Measurements from ENCODE around the gene NBEAL1. TPM values are rescaled to one million over a fixed set of nuclear protein-coding genes. Genes with fewer than 3 reads are reported as not detected.

Gene NBEAL1
- polyA plus RNA-seq, 1 donor (not counting 4 experiments of a cell fraction or from before 2014, with no cell fraction given) = 14.7 TPM

- Histone ChIP-seq H3K27ac (ENCODE audit: control insufficient read depth, insufficient read depth, low read length) (no peak overlapping the region), H3K9me1 (ENCODE audit: control insufficient read depth, extremely low read depth, insufficient read depth, low read length) (no peaks in the 10 kb centered on the region), H3K4me2 (ENCODE audit: control insufficient read depth, extremely low read depth, insufficient read depth, low read depth, low read length) (no peak overlapping the region), H4K20me1 (ENCODE audit: control insufficient read depth, extremely low read depth, insufficient read depth, low read length) (no peaks in the 10 kb centered on the region), H3K36me3 (ENCODE audit: control insufficient read depth in 2 of 2, extremely low read depth in 1 of 2, insufficient read depth in 2 of 2, low read length in 2 of 2) (no peaks in the 10 kb centered on the region), H3K9ac (ENCODE audit: control insufficient read depth, extremely low read depth, insufficient read depth, low read length) (no peak overlapping the region), H3K27me3 (ENCODE audit: control insufficient read depth, extremely low read depth, insufficient read depth, low read length) (no peaks in the 10 kb centered on the region), H2AFZ (ENCODE audit: control insufficient read depth, low read length) (no peak overlapping the region), H3K4me1 (ENCODE audit: control insufficient read depth, extremely low read depth, insufficient read depth, low read length) (peaks cover 4% of the 10 kb centered on the region), H3K4me3 (ENCODE audit: control insufficient read depth in 2 of 3, extremely low read depth in 1 of 3, insufficient read depth in 2 of 3, low read depth in 1 of 3, low read length in 3 of 3) (no peak overlapping the region), H3K9me3 (ENCODE audit: control insufficient read depth, low read depth, low read length) (no peaks in the 10 kb centered on the region), H3K79me2 (ENCODE audit: control insufficient read depth, insufficient read depth, low read length) (peaks cover 48% of the 10 kb centered on the region)
- dilution Hi-C loops (cut with MboI; ENCODE audit: extremely low pct_ligation_motif_present, low sequenced_read_pairs) = loop anchor here (10.0 kb wide), 1 partner anchor 64 kb away; no protein-coding TSS in a partner anchor
- TF ChIP-seq, protein P1, sequence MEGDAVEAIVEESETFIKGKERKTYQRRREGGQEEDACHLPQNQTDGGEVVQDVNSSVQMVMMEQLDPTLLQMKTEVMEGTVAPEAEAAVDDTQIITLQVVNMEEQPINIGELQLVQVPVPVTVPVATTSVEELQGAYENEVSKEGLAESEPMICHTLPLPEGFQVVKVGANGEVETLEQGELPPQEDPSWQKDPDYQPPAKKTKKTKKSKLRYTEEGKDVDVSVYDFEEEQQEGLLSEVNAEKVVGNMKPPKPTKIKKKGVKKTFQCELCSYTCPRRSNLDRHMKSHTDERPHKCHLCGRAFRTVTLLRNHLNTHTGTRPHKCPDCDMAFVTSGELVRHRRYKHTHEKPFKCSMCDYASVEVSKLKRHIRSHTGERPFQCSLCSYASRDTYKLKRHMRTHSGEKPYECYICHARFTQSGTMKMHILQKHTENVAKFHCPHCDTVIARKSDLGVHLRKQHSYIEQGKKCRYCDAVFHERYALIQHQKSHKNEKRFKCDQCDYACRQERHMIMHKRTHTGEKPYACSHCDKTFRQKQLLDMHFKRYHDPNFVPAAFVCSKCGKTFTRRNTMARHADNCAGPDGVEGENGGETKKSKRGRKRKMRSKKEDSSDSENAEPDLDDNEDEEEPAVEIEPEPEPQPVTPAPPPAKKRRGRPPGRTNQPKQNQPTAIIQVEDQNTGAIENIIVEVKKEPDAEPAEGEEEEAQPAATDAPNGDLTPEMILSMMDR (optimal IDR thresholded peaks at IDR 0.05 in 1 of 3, IDR thresholded peaks at IDR 0.05 in 1 of 3, conservative IDR thresholded peaks at IDR 0.05 in 1 of 3; ENCODE audit: extremely low read depth in 1 of 3, insufficient read depth in 2 of 3, low read length in 3 of 3) = no peak
- TF ChIP-seq EZH2 (IDR thresholded peaks at IDR 0.05; ENCODE audit: low read length) = no peak
- no peak for DNase-seq (ENCODE audit: low read depth, low spot score)
- FAIRE-seq = no peak
Measured at GRCh38 chr2:203030545-203030944, 15.9 kb downstream of the NBEAL1 start.

DNA sequence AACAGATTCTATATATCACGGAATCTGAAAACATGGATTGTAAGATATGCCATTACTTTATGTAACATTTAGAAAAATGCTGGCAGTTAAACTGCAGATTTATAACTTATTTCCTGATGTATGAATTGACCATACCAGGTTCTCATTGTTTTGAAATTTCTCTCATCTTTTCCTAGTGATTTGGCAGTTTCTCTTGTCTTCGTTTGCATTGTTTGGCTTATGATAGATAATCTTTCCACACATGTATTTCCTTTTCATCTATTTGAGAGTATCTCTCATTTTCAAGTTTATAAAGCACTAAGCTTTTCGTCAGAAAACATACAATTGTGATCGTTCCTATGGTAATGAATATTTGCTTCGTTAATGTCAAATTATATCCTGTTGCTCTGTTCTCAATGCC is 16.3 kb downstream of the NBEAL1 start:
- no peak overlapping the region for H3K9ac ChIP-seq (ENCODE audit: control insufficient read depth, extremely low read depth, insufficient read depth, low read length)
- H3K79me2 ChIP-seq (ENCODE audit: control insufficient read depth, insufficient read depth, low read length) = peaks cover 51% of the 10 kb centered on the region
- no peak overlapping the region for H2AFZ ChIP-seq (ENCODE audit: control insufficient read depth, low read length)
- H3K36me3 ChIP-seq (ENCODE audit: control insufficient read depth in 2 of 2, extremely low read depth in 1 of 2, insufficient read depth in 2 of 2, low read length in 2 of 2) = no peaks in the 10 kb centered on the region
- H3K4me2 ChIP-seq (ENCODE audit: control insufficient read depth, extremely low read depth, insufficient read depth, low read depth, low read length) = no peak overlapping the region
- no peak overlapping the region for H3K27ac ChIP-seq (ENCODE audit: control insufficient read depth, insufficient read depth, low read length)
- TF ChIP-seq, protein P1 (optimal IDR thresholded peaks at IDR 0.05 in 1 of 3, IDR thresholded peaks at IDR 0.05 in 1 of 3, conservative IDR thresholded peaks at IDR 0.05 in 1 of 3; ENCODE audit: extremely low read depth in 1 of 3, insufficient read depth in 2 of 3, low read length in 3 of 3) = no peak
- TF ChIP-seq EZH2 (IDR thresholded peaks at IDR 0.05; ENCODE audit: low read length) = no peak
- FAIRE-seq (no peak), DNase-seq (ENCODE audit: low read depth, low spot score) (no peak)
- peaks cover 4% of the 10 kb centered on the region for H3K4me1 ChIP-seq (ENCODE audit: control insufficient read depth, extremely low read depth, insufficient read depth, low read length)
- H3K27me3 ChIP-seq (ENCODE audit: control insufficient read depth, extremely low read depth, insufficient read depth, low read length) = no peaks in the 10 kb centered on the region
- no peaks in the 10 kb centered on the region for H4K20me1 ChIP-seq (ENCODE audit: control insufficient read depth, extremely low read depth, insufficient read depth, low read length)
- dilution Hi-C loops (cut with MboI; ENCODE audit: extremely low pct_ligation_motif_present, low sequenced_read_pairs) = loop anchor here (10.0 kb wide), 1 partner anchor 64 kb away; no protein-coding TSS in a partner anchor
- no peak overlapping the region for H3K4me3 ChIP-seq (ENCODE audit: control insufficient read depth in 2 of 3, extremely low read depth in 1 of 3, insufficient read depth in 2 of 3, low read depth in 1 of 3, low read length in 3 of 3)
- no peaks in the 10 kb centered on the region for H3K9me1 ChIP-seq (ENCODE audit: control insufficient read depth, extremely low read depth, insufficient read depth, low read length)
- H3K9me3 ChIP-seq (ENCODE audit: control insufficient read depth, low read depth, low read length) = no peaks in the 10 kb centered on the region
